IPS DF 6.9 (cell line): Measurements from ENCODE around the gene NCR3LG1.

ENCODE experiments used
- DNase-seq: peaks from one replicate; pipeline ENCODE4 v3.0.0-alpha.2; 2013; ENCODE audit warnings: low read depth, low spot score
- H3K27ac ChIP-seq: one replicate; pipeline ENCODE4 v1.5.1; 2013; ENCODE audit warnings: low read length, control low read depth
- H3K27me3 ChIP-seq: 2 replicates; pipeline ENCODE4 v1.6.1; 2013; ENCODE audit warnings: mild to moderate bottlenecking, low read length; ENCODE audit not compliant: control insufficient read depth, insufficient read depth
- H3K36me3 ChIP-seq: 2 replicates; pipeline ENCODE4 v1.6.1; 2013; ENCODE audit warnings: low read length; ENCODE audit not compliant: control insufficient read depth, insufficient read depth
- H3K4me1 ChIP-seq: 2 replicates; pipeline ENCODE4 v1.6.1; 2013; ENCODE audit warnings: low read length; ENCODE audit not compliant: control insufficient read depth, insufficient read depth
- H3K4me3 ChIP-seq: 2 replicates; pipeline ENCODE4 v1.5.1; 2013; ENCODE audit warnings: mild to moderate bottlenecking, low read length
- H3K9me3 ChIP-seq: 2 replicates; pipeline ENCODE4 v1.6.1; 2013; ENCODE audit warnings: low read length, inconsistent platforms; ENCODE audit not compliant: control insufficient read depth, insufficient read depth
- WGBS: extraction: QIAGEN DNeasy Blood & Tissue Kit; methylation state at CpG from one replicate; pipeline ENCODE4 v1.1.7; 2013; ENCODE audit warnings: mixed read lengths, missing lambda C conversion rate; ENCODE audit not compliant: insufficient read length, insufficient coverage; 5-methylcytosine and 5-hydroxymethylcytosine counted together

The NCR3LG1 gene

GRCh38 chr11:17402486-17402885, 50.9 kb downstream of the NCR3LG1 start:
- Histone ChIP-seq H3K27me3 (no peaks in the 10 kb centered on the region), H3K4me3 (no peak overlapping the region), H3K9me3 (no peaks in the 10 kb centered on the region), H3K4me1 (no peaks in the 10 kb centered on the region), H3K27ac (no peak overlapping the region), H3K36me3 (no peaks in the 10 kb centered on the region)
- DNase-seq, result no peak
- WGBS, result no CpG with 5 or more reads among the region's 8 CpGs

GRCh38 chr11:17403980-17404759, 52.6 kb downstream of the NCR3LG1 start:
- no peaks in the 10 kb centered on the region for H3K36me3 ChIP-seq
- no peak overlapping the region for H3K27ac ChIP-seq
- no peak for DNase-seq
- no peak overlapping the region for H3K4me3 ChIP-seq
- no peaks in the 10 kb centered on the region for H3K4me1 ChIP-seq
- whole genome bisulfite sequencing, result no CpG with 5 or more reads among the region's 18 CpGs
- no peaks in the 10 kb centered on the region for H3K27me3 ChIP-seq
- no peaks in the 10 kb centered on the region for H3K9me3 ChIP-seq

GRCh38 chr11:17405232-17406005, 53.8 kb downstream of the NCR3LG1 start:
- no peak overlapping the region for H3K4me3 ChIP-seq
- no CpG with 5 or more reads among the region's 15 CpGs for WGBS
- DNase-seq, result no peak
- no peak overlapping the region for H3K27ac ChIP-seq
- no peaks in the 10 kb centered on the region for H3K27me3 ChIP-seq
- H3K36me3 ChIP-seq, result no peaks in the 10 kb centered on the region
- H3K4me1 ChIP-seq, result no peaks in the 10 kb centered on the region
- H3K9me3 ChIP-seq, result no peaks in the 10 kb centered on the region

- H3K27me3 ChIP-seq, result no peaks in the 10 kb centered on the region
- H3K9me3 ChIP-seq, result no peaks in the 10 kb centered on the region
- H3K36me3 ChIP-seq, result no peaks in the 10 kb centered on the region
- H3K4me3 ChIP-seq, result no peak overlapping the region
- H3K4me1 ChIP-seq, result no peaks in the 10 kb centered on the region
- no peak overlapping the region for H3K27ac ChIP-seq
- DNase-seq, result no peak
- no CpG with 5 or more reads among the region's 8 CpGs for WGBS
Measured at GRCh38 chr11:17406082-17406817, 54.6 kb downstream of the NCR3LG1 start.

- Histone ChIP-seq H3K36me3 (no peaks in the 10 kb centered on the region), H3K4me1 (no peaks in the 10 kb centered on the region), H3K27me3 (no peaks in the 10 kb centered on the region), H3K27ac (no peak overlapping the region), H3K9me3 (no peaks in the 10 kb centered on the region), H3K4me3 (no peak overlapping the region)
- DNase-seq, result no peak
- no CpG with 5 or more reads among the region's 13 CpGs for WGBS
Measured at GRCh38 chr11:17406818-17407149, 55.2 kb downstream of the NCR3LG1 start.

- no peak overlapping the region for H3K27ac ChIP-seq
- no peak for DNase-seq
- no CpG with 5 or more reads among the region's 2 CpGs for WGBS
- no peaks in the 10 kb centered on the region for H3K4me1 ChIP-seq
- H3K9me3 ChIP-seq, result no peaks in the 10 kb centered on the region
- no peak overlapping the region for H3K4me3 ChIP-seq
- H3K27me3 ChIP-seq, result no peaks in the 10 kb centered on the region
- H3K36me3 ChIP-seq, result no peaks in the 10 kb centered on the region
Measured at GRCh38 chr11:17407575-17407974, 56.0 kb downstream of the NCR3LG1 start.

- Histone ChIP-seq H3K36me3 (no peaks in the 10 kb centered on the region), H3K27ac (no peak overlapping the region), H3K4me3 (no peak overlapping the region), H3K9me3 (no peaks in the 10 kb centered on the region), H3K27me3 (no peaks in the 10 kb centered on the region), H3K4me1 (no peaks in the 10 kb centered on the region)
- no CpG with 5 or more reads among the region's 2 CpGs for WGBS
- DNase-seq, result no peak
Measured at GRCh38 chr11:17408026-17408425, 56.4 kb downstream of the NCR3LG1 start.

GRCh38 chr11:17408641-17409040, 57.0 kb downstream of the NCR3LG1 start:
- Histone ChIP-seq H3K27ac (no peak overlapping the region), H3K4me1 (no peaks in the 10 kb centered on the region), H3K4me3 (no peak overlapping the region), H3K36me3 (no peaks in the 10 kb centered on the region), H3K9me3 (no peaks in the 10 kb centered on the region), H3K27me3 (no peaks in the 10 kb centered on the region)
- no peak for DNase-seq
- no CpG with 5 or more reads among the region's 7 CpGs for WGBS

GRCh38 chr11:17410606-17411379, 59.2 kb downstream of the NCR3LG1 start:
- H3K27ac ChIP-seq, result no peak overlapping the region
- no peaks in the 10 kb centered on the region for H3K27me3 ChIP-seq
- no peaks in the 10 kb centered on the region for H3K4me1 ChIP-seq
- no peak for DNase-seq
- no peak overlapping the region for H3K4me3 ChIP-seq
- H3K9me3 ChIP-seq, result no peaks in the 10 kb centered on the region
- WGBS, result no CpG with 5 or more reads among the region's 11 CpGs
- no peaks in the 10 kb centered on the region for H3K36me3 ChIP-seq

GRCh38 chr11:17411418-17411817, 59.8 kb downstream of the NCR3LG1 start:
- Histone ChIP-seq H3K4me3 (no peak overlapping the region), H3K9me3 (no peaks in the 10 kb centered on the region), H3K4me1 (no peaks in the 10 kb centered on the region), H3K27ac (no peak overlapping the region), H3K36me3 (no peaks in the 10 kb centered on the region), H3K27me3 (no peaks in the 10 kb centered on the region)
- WGBS, result no CpG with 5 or more reads among the region's 6 CpGs
- no peak for DNase-seq
